ENCODE data around the gene ZIC4.

DNA sequence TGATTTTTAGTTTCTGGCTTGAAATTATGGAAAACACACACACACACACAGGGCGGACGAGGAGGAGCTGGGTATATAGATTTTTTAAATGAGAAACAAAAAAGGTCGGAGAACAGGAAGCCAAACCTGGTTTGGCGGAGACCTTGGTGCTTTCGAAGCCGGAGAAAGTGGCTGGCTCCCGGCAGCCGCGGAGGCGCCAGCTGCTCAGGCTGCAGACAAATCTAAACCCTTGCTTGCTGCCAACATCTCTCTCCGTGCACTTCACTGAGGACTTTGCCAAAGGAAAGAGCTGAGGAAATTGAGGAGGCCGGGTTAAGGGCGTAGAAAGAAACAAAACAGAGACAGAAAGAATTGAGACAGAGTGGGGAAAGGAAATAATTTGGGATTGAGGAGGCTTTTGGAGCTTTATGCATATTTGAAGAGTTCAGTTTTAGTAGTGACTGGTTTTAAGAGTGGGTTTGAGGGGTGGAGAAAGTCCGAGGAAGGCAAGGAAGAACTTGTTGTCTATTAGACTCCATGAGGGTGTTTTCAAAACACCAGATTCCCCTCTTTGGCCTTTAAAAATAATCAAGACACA is 5.0 kb upstream of the ZIC4 start:
- TF ChIP-seq, protein P1, sequence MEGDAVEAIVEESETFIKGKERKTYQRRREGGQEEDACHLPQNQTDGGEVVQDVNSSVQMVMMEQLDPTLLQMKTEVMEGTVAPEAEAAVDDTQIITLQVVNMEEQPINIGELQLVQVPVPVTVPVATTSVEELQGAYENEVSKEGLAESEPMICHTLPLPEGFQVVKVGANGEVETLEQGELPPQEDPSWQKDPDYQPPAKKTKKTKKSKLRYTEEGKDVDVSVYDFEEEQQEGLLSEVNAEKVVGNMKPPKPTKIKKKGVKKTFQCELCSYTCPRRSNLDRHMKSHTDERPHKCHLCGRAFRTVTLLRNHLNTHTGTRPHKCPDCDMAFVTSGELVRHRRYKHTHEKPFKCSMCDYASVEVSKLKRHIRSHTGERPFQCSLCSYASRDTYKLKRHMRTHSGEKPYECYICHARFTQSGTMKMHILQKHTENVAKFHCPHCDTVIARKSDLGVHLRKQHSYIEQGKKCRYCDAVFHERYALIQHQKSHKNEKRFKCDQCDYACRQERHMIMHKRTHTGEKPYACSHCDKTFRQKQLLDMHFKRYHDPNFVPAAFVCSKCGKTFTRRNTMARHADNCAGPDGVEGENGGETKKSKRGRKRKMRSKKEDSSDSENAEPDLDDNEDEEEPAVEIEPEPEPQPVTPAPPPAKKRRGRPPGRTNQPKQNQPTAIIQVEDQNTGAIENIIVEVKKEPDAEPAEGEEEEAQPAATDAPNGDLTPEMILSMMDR (IDR thresholded peaks at IDR 0.05 in 8 of 11, conservative IDR thresholded peaks at IDR 0.05 in 3 of 11) = no peak
- no peak for TF ChIP-seq POLR2A (IDR thresholded peaks at IDR 0.05)
